ENCODE data around the gene AFF1.

DNA sequence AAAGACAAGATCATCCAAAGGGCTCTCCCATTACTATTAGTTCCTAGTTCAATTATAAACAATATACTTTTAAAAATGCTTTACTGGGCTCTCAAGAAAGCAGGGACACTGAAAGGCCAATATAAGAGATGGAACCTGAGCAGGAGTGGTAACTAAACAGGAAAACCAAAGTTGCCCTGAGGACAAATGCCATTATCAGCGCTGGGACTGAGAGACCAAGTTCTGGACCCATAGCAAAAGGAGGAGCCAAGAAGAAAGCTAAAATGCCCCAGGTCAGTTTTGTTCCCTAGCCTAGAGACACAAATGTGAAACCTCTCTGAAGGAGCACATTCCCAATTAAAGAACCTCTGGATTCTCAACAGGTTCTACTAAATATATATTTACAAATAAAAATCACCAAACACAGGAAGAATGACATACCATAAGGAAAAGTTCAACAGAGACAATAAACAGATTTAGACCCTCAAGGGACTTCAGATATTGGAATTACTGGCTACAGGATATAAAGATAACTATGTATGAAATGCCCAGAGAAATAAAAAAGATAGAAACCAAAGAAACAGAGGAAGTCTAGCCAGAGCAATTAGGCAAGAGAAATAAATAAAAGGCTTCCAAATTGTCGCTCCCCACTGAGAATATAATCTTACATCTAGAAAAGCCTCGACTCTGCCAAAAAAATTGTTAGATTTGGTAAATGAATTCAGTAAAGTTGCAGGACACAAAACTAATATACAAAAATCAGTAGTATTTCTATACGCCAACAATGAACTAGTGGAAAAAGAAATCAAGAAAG, 218.5 kb downstream of the AFF1 start:
- TF ChIP-seq HNF4G (IDR thresholded peaks at IDR 0.05) (no peak), JUND (IDR thresholded peaks at IDR 0.05) (no peak), YY1 (IDR thresholded peaks at IDR 0.05) (no peak), TAF1 (conservative IDR thresholded peaks at IDR 0.05) (no peak), RAD21 (IDR thresholded peaks at IDR 0.05) (no peak), GABPA (IDR thresholded peaks at IDR 0.05 in 1 of 2, conservative IDR thresholded peaks at IDR 0.05 in 1 of 2) (no peak), FOXA1 (IDR thresholded peaks at IDR 0.05) (no peak), SP1 (IDR thresholded peaks at IDR 0.05) (no peak)
- TF ChIP-seq, protein P1, sequence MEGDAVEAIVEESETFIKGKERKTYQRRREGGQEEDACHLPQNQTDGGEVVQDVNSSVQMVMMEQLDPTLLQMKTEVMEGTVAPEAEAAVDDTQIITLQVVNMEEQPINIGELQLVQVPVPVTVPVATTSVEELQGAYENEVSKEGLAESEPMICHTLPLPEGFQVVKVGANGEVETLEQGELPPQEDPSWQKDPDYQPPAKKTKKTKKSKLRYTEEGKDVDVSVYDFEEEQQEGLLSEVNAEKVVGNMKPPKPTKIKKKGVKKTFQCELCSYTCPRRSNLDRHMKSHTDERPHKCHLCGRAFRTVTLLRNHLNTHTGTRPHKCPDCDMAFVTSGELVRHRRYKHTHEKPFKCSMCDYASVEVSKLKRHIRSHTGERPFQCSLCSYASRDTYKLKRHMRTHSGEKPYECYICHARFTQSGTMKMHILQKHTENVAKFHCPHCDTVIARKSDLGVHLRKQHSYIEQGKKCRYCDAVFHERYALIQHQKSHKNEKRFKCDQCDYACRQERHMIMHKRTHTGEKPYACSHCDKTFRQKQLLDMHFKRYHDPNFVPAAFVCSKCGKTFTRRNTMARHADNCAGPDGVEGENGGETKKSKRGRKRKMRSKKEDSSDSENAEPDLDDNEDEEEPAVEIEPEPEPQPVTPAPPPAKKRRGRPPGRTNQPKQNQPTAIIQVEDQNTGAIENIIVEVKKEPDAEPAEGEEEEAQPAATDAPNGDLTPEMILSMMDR (IDR thresholded peaks at IDR 0.05; ENCODE audit: low read depth, low read length, missing input control): no peak
- TF ChIP-seq, protein P2, sequence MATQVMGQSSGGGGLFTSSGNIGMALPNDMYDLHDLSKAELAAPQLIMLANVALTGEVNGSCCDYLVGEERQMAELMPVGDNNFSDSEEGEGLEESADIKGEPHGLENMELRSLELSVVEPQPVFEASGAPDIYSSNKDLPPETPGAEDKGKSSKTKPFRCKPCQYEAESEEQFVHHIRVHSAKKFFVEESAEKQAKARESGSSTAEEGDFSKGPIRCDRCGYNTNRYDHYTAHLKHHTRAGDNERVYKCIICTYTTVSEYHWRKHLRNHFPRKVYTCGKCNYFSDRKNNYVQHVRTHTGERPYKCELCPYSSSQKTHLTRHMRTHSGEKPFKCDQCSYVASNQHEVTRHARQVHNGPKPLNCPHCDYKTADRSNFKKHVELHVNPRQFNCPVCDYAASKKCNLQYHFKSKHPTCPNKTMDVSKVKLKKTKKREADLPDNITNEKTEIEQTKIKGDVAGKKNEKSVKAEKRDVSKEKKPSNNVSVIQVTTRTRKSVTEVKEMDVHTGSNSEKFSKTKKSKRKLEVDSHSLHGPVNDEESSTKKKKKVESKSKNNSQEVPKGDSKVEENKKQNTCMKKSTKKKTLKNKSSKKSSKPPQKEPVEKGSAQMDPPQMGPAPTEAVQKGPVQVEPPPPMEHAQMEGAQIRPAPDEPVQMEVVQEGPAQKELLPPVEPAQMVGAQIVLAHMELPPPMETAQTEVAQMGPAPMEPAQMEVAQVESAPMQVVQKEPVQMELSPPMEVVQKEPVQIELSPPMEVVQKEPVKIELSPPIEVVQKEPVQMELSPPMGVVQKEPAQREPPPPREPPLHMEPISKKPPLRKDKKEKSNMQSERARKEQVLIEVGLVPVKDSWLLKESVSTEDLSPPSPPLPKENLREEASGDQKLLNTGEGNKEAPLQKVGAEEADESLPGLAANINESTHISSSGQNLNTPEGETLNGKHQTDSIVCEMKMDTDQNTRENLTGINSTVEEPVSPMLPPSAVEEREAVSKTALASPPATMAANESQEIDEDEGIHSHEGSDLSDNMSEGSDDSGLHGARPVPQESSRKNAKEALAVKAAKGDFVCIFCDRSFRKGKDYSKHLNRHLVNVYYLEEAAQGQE (IDR thresholded peaks at IDR 0.05): no peak
- TF ChIP-seq, protein P3, sequence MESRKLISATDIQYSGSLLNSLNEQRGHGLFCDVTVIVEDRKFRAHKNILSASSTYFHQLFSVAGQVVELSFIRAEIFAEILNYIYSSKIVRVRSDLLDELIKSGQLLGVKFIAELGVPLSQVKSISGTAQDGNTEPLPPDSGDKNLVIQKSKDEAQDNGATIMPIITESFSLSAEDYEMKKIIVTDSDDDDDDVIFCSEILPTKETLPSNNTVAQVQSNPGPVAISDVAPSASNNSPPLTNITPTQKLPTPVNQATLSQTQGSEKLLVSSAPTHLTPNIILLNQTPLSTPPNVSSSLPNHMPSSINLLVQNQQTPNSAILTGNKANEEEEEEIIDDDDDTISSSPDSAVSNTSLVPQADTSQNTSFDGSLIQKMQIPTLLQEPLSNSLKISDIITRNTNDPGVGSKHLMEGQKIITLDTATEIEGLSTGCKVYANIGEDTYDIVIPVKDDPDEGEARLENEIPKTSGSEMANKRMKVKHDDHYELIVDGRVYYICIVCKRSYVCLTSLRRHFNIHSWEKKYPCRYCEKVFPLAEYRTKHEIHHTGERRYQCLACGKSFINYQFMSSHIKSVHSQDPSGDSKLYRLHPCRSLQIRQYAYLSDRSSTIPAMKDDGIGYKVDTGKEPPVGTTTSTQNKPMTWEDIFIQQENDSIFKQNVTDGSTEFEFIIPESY (IDR thresholded peaks at IDR 0.05): no peak
- TF ChIP-seq, protein P4, sequence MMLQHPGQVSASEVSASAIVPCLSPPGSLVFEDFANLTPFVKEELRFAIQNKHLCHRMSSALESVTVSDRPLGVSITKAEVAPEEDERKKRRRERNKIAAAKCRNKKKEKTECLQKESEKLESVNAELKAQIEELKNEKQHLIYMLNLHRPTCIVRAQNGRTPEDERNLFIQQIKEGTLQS (IDR thresholded peaks at IDR 0.05): no peak
- TF ChIP-seq, protein P5, sequence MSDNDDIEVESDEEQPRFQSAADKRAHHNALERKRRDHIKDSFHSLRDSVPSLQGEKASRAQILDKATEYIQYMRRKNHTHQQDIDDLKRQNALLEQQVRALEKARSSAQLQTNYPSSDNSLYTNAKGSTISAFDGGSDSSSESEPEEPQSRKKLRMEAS (IDR thresholded peaks at IDR 0.05): no peak

Data from liver (tissue), 3 donors.